Measurements from ENCODE around the gene CAP1. TPM values are rescaled to one million over a fixed set of nuclear protein-coding genes. Genes with fewer than 3 reads are reported as not detected.

Gene CAP1
- total and polyA plus RNA-seq, 2 of the 13 experiments (the other 11 are each of a cell fraction or from before 2014, with no cell fraction given) = 174 to 195 TPM

DNA sequence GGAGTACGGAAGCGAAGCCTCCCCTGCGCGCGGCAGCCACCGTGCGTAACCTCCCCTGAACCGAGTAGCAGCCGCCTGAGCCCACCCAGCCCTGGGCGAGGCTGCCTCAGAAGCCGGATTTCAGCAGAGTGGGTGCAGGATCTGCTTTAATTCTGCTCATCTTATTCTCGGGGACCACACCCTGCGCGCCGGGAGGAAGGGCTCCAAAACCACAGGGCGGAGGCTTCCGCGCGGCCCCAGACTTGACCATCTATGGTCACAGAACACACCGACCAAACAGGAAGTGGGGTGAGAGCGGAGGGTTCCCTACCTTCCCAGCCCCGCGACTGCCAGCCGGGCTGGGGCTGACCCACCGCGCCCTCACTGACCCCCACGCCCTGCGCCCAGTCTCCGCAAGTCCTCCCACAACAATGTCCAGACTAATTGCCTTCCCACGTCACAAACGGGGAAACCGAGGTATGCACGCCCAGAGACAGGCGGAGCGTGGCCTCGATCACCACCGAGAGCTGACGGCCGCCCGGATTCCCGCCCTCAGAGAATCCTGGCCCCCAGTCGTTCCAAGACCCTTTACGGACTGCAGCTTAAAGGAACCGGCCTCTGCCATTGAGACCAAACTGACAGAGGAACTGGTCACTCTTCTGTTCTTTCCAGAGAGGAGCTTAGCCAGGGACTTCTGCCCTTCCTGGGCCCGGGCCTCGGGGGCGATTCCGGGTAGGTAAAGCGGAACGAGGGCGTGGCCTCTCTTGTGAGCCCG lies 595 bp upstream of the CAP1 start (continued):
- TF ChIP-seq IKZF4 (CRISPR knock-in tag; IDR thresholded peaks at IDR 0.05; ENCODE audit: borderline replicate concordance, low read depth, not compliant biosample characterization) = no peak
- no peak for TF ChIP-seq ZNF557 (CRISPR knock-in tag; IDR thresholded peaks at IDR 0.05)
- no peak for TF ChIP-seq ZNF709 (CRISPR knock-in tag; IDR thresholded peaks at IDR 0.05)
- TF ChIP-seq MYNN (CRISPR knock-in tag; IDR thresholded peaks at IDR 0.05; ENCODE audit: low read depth) = no peak
- TF ChIP-seq ZFP82 (CRISPR knock-in tag; IDR thresholded peaks at IDR 0.05; ENCODE audit: borderline replicate concordance) = 0 out of 2 replicates have a peak, but pooled peaks have one; percentile 34
- TF ChIP-seq FOXJ3 (CRISPR knock-in tag; IDR thresholded peaks at IDR 0.05; ENCODE audit: borderline replicate concordance) = no peak
- no peak for TF ChIP-seq CBX1 (IDR thresholded peaks at IDR 0.05; ENCODE audit: low read depth)
- TF ChIP-seq, protein P1, sequence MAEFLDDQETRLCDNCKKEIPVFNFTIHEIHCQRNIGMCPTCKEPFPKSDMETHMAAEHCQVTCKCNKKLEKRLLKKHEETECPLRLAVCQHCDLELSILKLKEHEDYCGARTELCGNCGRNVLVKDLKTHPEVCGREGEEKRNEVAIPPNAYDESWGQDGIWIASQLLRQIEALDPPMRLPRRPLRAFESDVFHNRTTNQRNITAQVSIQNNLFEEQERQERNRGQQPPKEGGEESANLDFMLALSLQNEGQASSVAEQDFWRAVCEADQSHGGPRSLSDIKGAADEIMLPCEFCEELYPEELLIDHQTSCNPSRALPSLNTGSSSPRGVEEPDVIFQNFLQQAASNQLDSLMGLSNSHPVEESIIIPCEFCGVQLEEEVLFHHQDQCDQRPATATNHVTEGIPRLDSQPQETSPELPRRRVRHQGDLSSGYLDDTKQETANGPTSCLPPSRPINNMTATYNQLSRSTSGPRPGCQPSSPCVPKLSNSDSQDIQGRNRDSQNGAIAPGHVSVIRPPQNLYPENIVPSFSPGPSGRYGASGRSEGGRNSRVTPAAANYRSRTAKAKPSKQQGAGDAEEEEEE (CRISPR knock-in tag; IDR thresholded peaks at IDR 0.05; ENCODE audit: borderline replicate concordance) = peak; percentile 19; the same call in 1 of the 2 replicates
- no peak for TF ChIP-seq PCBP2 (optimal IDR thresholded peaks at IDR 0.05; ENCODE audit: low read depth, low read length, poor library complexity, severe bottlenecking)
- no peak; the same call in 1 of the 2 replicates for TF ChIP-seq ZBTB7B (CRISPR knock-in tag; IDR thresholded peaks at IDR 0.05)
- TF ChIP-seq EZH2 (conservative IDR thresholded peaks at IDR 0.05; ENCODE audit: low read depth, low read length) = no peak
- peak; percentile 52; the same call in 1 of the 2 replicates for TF ChIP-seq NFATC3 (CRISPR knock-in tag; IDR thresholded peaks at IDR 0.05)
- peak; percentile 77; the same call in 1 of the 2 replicates for TF ChIP-seq ARNTL (CRISPR knock-in tag; IDR thresholded peaks at IDR 0.05)
- no peak for TF ChIP-seq ZNF207 (IDR thresholded peaks at IDR 0.05; ENCODE audit: borderline replicate concordance)
- no peak; the same call in 1 of the 2 replicates for TF ChIP-seq ZNF839 (CRISPR knock-in tag; IDR thresholded peaks at IDR 0.05; ENCODE audit: borderline replicate concordance)
- TF ChIP-seq ZNF17 (CRISPR knock-in tag; IDR thresholded peaks at IDR 0.05) = no peak
- no peak for TF ChIP-seq AGO1 (IDR thresholded peaks at IDR 0.05; ENCODE audit: low read depth, low read length, poor library complexity, severe bottlenecking)
- TF ChIP-seq ONECUT2 (CRISPR knock-in tag; IDR thresholded peaks at IDR 0.05) = 0 out of 2 replicates have a peak, but pooled peaks have one; percentile 9
- TF ChIP-seq, protein P2, sequence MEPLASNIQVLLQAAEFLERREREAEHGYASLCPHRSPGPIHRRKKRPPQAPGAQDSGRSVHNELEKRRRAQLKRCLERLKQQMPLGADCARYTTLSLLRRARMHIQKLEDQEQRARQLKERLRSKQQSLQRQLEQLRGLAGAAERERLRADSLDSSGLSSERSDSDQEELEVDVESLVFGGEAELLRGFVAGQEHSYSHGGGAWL (CRISPR knock-in tag; IDR thresholded peaks at IDR 0.05) = peak; percentile 62; the same call in 1 of the 2 replicates
- TF ChIP-seq THAP11 (CRISPR knock-in tag; IDR thresholded peaks at IDR 0.05) = no peak
- TF ChIP-seq ZFP1 (CRISPR knock-in tag; IDR thresholded peaks at IDR 0.05) = peak; percentile 34
- TF ChIP-seq MEIS2 (CRISPR knock-in tag; IDR thresholded peaks at IDR 0.05) = peak; percentile 8; the same call in 1 of the 2 replicates
- TF ChIP-seq, protein P3, sequence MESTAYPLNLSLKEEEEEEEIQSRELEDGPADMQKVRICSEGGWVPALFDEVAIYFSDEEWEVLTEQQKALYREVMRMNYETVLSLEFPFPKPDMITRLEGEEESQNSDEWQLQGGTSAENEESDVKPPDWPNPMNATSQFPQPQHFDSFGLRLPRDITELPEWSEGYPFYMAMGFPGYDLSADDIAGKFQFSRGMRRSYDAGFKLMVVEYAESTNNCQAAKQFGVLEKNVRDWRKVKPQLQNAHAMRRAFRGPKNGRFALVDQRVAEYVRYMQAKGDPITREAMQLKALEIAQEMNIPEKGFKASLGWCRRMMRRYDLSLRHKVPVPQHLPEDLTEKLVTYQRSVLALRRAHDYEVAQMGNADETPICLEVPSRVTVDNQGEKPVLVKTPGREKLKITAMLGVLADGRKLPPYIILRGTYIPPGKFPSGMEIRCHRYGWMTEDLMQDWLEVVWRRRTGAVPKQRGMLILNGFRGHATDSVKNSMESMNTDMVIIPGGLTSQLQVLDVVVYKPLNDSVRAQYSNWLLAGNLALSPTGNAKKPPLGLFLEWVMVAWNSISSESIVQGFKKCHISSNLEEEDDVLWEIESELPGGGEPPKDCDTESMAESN (CRISPR knock-in tag; conservative IDR thresholded peaks at IDR 0.05) = peak; percentile 34; the same call in 1 of the 2 replicates
- TF ChIP-seq YY1 (IDR thresholded peaks at IDR 0.05; ENCODE audit: insufficient read depth, insufficient replicate concordance, low read depth, low read length) = no peak
- TF ChIP-seq, protein P4, sequence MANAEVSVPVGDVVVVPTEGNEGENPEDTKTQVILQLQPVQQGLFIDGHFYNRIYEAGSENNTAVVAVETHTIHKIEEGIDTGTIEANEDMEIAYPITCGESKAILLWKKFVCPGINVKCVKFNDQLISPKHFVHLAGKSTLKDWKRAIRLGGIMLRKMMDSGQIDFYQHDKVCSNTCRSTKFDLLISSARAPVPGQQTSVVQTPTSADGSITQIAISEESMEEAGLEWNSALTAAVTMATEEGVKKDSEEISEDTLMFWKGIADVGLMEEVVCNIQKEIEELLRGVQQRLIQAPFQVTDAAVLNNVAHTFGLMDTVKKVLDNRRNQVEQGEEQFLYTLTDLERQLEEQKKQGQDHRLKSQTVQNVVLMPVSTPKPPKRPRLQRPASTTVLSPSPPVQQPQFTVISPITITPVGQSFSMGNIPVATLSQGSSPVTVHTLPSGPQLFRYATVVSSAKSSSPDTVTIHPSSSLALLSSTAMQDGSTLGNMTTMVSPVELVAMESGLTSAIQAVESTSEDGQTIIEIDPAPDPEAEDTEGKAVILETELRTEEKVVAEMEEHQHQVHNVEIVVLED (CRISPR knock-in tag; IDR thresholded peaks at IDR 0.05; ENCODE audit: borderline replicate concordance) = no peak
